Vagina (tissue), 2 donors: ENCODE results near the gene SIRPB2.

ENCODE experiments used
- POLR2AphosphoS5 ChIP-seq, 2 donors: sonication (generic); formaldehyde crosslinking; IDR thresholded peaks; one replicate each; pipeline ENCODE4 v1.9.0; 2017; ENCODE audit warnings: antibody characterized with exemption in 2 of 2, mild to moderate bottlenecking in 2 of 2, low read depth in 1 of 2; ENCODE audit not compliant: insufficient read depth in 1 of 2
- TF ChIP-seq, protein P1 (sequence below), 3 experiments: fragments of 450-650 bp in 2 of 3; fragments of 200-600 bp in 1 of 3; sonication (generic) in 1 of 3; IDR thresholded peaks; one replicate each; pipeline ENCODE4 v1.5.1; 2017 to 2019; ENCODE audit warnings: antibody characterized with exemption in 3 of 3, mild to moderate bottlenecking in 2 of 3, moderate library complexity in 2 of 3

DNA sequence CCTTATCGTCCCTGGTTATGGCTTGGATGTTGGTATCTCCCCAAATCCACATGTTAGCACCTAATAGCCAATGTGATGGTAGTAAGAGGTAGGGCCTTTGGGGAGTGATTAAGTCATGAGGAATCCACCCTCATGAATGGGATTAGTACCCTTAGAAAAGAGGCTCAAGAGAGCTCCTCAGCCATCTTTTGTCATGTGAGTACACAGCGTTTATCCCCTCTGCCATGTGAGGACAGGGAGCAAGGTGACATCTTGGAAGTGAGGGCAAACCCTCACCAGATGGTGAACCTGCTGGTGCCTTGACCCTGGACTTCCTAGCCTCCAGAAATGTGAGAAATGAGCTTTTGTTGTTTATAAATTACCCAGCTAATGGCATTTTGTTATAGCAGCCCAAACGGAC is 16.1 kb upstream of the SIRPB2 start:
- TF ChIP-seq, protein P1, sequence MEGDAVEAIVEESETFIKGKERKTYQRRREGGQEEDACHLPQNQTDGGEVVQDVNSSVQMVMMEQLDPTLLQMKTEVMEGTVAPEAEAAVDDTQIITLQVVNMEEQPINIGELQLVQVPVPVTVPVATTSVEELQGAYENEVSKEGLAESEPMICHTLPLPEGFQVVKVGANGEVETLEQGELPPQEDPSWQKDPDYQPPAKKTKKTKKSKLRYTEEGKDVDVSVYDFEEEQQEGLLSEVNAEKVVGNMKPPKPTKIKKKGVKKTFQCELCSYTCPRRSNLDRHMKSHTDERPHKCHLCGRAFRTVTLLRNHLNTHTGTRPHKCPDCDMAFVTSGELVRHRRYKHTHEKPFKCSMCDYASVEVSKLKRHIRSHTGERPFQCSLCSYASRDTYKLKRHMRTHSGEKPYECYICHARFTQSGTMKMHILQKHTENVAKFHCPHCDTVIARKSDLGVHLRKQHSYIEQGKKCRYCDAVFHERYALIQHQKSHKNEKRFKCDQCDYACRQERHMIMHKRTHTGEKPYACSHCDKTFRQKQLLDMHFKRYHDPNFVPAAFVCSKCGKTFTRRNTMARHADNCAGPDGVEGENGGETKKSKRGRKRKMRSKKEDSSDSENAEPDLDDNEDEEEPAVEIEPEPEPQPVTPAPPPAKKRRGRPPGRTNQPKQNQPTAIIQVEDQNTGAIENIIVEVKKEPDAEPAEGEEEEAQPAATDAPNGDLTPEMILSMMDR (IDR thresholded peaks at IDR 0.05) = no peak
- no peak for TF ChIP-seq POLR2AphosphoS5 (IDR thresholded peaks at IDR 0.05; ENCODE audit: insufficient read depth in 1 of 2, low read depth in 1 of 2)
